GM18907 (cell line): ENCODE results near the gene SLC17A5.
"Not testable (repeated sequence)": the region's sequence is repeated elsewhere in the genome, so short reads cannot be mapped to it uniquely, and the experiment has no call there.

ENCODE experiments used
- ATAC-seq: cut with Tn5 transposase; IDR thresholded peaks from one replicate; pipeline ENCODE4 v1.9.1; 2021; ENCODE audit warnings: mild to moderate bottlenecking, moderate library complexity; ENCODE audit not compliant: unreplicated experiment

Gene SLC17A5

GRCh38 chr6:73566954-73567591 is 86.7 kb downstream of the SLC17A5 start:
- no peak for ATAC-seq

- not testable (repeated sequence) for ATAC-seq
These were observed 87.3 kb downstream of the SLC17A5 start for GRCh38 chr6:73566486-73566871.

GRCh38 chr6:73565767-73566485 is 87.9 kb downstream of the SLC17A5 start:
- ATAC-seq: no peak

GRCh38 chr6:73564578-73565345 is 89.0 kb downstream of the SLC17A5 start:
- no peak for ATAC-seq

- ATAC-seq: no peak
These were observed 91.2 kb downstream of the SLC17A5 start for GRCh38 chr6:73562558-73562957.

GRCh38 chr6:73560853-73561407 is 92.9 kb downstream of the SLC17A5 start:
- ATAC-seq: no peak

GRCh38 chr6:73560182-73560732 is 93.5 kb downstream of the SLC17A5 start:
- ATAC-seq: no peak

GRCh38 chr6:73559399-73559794 is 94.4 kb downstream of the SLC17A5 start:
- not testable (repeated sequence) for ATAC-seq

GRCh38 chr6:73558624-73559398 is 95.0 kb downstream of the SLC17A5 start:
- ATAC-seq: peak; percentile 55

GRCh38 chr6:73556836-73557235 is 97.0 kb downstream of the SLC17A5 start:
- no peak for ATAC-seq

- not testable (repeated sequence) for ATAC-seq
These were observed 98.3 kb downstream of the SLC17A5 start for GRCh38 chr6:73555380-73555949.

- not testable (repeated sequence) for ATAC-seq
These were observed 102.7 kb downstream of the SLC17A5 start for GRCh38 chr6:73551115-73551514.

GRCh38 chr6:73548458-73549446 is 105.0 kb downstream of the SLC17A5 start:
- no peak for ATAC-seq

GRCh38 chr6:73547036-73547435 is 106.8 kb downstream of the SLC17A5 start:
- ATAC-seq: no peak
